Eye (tissue), 1 donor: Measurements from ENCODE around the gene TMEM169.
A peak's percentile ranks its signal among the peaks of the same experiment; 100 is the strongest.
"Not testable (repeated sequence)": the region's sequence is repeated elsewhere in the genome, so short reads cannot be mapped to it uniquely, and the experiment has no call there.

Experiments used
- DNase-seq: peaks from one replicate; pipeline ENCODE4 v3.0.0-alpha.2; 2015

Gene TMEM169

DNA sequence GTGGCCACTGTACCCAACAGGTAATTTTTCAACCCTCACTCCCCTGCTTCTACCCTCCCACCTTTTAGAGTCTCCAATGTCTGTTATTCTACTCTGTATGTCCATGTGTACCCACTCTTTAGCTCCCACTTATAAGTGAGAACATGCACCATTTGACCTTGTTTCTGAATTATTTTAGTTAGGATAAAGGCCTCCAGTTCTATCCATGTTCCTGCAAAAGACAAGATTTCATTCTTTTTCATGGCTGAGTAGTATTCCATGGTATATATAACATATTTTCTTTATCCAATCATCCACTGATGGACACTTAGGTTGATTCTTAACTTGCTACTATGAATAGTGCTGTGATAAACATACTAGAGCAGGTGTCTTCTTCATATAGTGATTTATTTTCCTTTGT is 9.2 kb upstream of the TMEM169 start:
- no peak for DNase-seq

DNA sequence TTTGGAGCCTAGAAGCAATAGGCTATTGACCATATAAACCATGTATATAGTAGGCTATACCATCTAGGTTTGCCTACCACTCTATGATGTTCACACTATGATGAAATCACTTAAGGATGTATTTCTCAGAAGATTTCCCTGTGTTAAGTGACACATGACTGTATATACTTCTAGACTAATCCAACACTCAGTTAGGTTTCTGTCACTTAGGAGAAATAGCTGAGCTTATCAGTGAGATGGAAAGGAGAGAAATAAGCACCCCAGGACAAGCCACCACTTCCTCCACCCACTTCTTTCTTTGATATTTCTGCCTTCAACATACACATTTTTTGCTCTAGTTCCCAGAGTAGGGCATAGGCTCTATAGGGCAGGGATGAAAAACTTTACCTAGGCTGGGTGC is 7.9 kb upstream of the TMEM169 start:
- DNase-seq: no peak

DNA sequence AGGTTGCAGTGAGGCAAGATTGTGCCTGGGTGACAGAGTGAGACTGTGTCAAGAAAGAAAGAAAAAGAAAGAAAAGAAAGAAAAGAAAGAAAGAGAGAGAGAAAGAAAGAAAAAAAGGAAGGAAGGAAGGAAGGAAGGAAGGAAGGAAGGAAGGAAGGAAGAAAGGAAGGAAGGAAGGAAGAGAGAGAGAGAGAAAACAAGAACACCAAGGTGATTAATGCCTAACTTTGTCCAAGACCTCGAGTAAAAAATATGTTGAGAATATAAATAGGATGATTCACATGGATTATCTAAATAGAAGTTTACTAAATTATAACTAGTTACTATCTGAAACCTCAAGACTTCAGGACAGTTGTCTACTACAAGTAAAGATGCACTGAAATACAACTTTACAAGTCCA is 7.3 kb upstream of the TMEM169 start:
- no peak for DNase-seq

DNA sequence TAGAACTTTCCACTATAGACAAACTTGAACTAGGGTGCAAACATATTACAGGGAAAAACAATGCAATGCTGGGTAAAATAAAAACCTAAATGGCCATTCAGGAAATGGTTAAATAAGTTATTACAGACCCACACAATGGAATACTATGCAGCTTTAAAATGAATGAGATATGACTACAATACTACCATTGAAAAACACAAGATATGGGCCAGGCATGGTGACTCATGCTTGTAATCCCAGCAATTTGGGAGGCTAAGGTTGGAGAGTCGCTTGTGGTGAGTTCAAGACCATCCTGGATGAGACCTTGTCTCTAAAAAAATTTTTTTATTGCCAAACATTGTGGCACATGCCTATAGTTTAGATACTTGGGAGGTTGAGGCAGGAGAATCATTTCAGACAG is 6.9 kb upstream of the TMEM169 start:
- no peak for DNase-seq

DNA sequence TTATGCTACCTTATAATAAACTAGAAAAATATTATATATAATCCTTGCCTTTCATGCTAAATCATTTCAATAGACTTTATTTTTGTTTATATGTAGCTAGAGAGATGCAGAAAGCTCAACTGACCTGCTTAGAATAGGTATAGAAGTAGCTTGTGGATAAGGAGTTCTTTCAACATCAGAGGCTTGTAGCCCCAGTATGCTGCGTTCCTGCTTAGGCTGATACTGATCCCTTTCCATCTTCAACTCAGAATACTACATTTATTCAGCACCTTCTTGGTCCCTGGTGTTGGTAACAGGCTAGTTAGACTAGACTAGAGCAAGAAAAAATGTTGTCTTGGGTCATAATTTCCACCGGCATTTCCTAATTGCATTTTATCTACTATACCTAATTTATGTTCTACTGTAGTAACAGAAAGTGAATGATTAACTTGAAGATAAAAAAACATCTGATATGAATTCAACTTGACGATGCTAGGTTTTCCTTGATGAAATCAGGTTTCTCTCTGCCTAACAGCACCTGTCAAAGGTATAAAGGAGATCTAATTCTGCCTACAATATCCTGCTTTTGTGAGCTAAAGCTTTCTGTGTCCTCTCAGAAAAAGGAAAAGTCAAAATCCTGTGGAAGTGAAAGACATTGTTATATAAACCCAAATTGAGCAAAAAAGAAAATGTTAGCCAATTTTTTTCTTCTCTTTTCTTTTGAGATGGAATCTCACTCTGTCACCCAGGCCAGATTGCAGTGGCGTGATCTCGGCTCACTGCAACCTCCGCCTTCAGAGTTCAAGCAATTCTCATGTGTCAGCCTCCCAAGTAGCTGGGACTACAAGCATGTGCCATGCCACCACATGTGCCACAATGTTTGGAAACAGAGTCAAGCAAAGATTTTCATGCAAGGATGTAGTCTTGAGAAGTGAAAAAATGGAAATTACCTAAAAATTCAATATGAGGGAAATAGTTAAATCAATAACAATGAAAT is 5.9 kb upstream of the TMEM169 start:
- no peak for DNase-seq

DNA sequence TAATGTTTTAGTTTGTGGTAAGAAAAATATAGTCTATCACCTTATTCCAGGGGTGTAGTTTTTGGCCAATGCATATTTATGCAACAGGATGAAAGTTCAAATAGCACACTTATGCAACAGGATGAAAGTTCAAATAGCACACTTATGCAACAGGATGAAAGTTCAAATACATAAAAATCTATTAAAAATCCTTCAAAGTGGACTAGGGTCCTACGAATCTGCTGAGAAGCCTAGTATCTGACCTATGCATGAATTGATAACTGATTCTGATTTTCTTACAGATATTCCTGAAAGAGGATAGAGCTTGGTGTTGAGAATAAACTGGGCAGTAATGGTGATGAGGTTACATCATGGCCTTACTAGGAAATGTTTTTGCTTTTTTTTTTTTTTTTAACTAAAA is 2.9 kb upstream of the TMEM169 start:
- peak; percentile 3 for DNase-seq

DNA sequence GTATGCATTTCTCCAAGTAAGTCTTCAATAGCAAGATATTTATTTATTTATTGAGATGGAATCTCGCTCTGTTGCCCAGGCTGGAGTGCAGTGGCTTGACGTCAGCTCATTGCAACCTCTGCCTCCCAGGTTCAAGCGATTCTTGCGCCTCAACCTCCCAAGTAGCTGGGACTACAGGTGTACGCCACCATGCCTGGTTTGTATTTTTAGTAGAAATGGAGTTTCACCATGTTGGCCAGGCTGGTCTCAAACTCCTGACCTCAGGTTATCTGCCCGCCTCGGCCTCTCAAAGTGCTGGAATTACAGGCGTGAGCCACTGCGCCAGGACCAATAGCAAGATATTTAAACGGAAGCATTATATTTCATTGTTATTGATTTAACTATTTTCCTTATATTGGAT is 1.7 kb upstream of the TMEM169 start:
- DNase-seq: not testable (repeated sequence)

DNA sequence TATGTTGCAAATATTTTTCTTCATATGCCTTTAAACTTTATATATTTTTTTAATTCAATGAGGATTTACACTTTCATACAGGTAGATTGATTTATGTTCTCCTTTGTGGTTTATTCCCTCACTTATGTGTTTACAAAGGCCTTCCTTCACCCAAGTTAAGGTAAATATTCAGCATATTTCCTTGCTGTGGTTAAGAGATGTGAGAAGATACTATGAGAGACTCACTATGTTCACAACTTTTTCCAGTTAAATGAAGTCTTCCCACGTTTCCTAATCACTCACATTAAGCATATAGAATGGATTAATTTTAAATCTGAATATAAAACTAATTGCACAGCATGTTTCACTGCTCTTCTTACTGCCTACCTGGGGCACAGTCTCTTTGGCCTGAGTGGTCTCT is 707 bp upstream of the TMEM169 start:
- DNase-seq: no peak

DNA sequence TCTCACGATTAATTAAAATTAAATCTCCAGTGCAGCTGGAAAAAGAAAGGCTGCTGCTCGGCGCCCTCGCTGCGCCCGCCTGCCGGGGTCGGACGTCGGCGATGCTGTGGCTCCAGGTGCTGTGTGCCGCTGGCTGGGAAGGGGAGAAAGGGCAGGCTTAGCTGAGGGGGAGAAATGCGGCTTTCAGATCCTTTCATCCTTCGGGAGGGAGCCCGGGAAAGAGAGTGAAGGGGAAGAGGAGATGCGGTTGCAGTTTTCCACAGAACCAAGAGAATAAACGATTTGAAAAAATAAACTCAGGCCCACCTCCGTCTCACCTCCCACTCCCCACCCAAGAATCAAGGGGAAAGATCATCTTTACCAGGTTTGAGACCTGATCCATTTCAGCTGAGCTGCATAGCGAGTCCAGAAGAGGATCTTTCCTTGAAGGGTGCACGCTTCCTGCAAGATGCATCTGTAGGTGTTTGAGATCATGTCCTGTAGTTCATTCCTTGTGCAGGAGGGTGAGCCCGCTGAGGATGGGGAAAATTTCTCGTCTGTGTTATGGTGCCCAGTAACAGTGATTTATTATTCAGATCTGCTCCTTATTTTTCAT is 495 bp downstream of the TMEM169 start:
- peak; percentile 68 for DNase-seq

DNA sequence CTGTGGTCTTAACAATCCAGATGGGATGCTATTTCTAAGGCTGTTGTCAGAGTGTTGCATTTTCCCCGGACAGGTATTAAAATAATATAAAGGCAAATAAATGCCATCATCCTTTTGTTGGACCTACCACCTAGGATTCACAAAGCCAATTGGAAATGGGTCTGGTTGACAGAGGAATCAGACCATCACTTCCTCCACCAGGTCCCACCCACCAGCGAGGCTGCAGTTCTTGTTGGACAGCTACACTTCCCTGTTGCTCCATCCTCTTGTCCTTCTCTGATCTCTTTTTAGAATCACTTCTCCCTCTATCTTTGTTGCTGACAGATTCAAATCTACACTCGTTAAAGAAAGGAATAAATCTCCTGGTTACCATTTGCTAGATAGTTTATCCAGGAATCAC is 1.1 kb downstream of the TMEM169 start:
- peak; percentile 77 for DNase-seq

DNA sequence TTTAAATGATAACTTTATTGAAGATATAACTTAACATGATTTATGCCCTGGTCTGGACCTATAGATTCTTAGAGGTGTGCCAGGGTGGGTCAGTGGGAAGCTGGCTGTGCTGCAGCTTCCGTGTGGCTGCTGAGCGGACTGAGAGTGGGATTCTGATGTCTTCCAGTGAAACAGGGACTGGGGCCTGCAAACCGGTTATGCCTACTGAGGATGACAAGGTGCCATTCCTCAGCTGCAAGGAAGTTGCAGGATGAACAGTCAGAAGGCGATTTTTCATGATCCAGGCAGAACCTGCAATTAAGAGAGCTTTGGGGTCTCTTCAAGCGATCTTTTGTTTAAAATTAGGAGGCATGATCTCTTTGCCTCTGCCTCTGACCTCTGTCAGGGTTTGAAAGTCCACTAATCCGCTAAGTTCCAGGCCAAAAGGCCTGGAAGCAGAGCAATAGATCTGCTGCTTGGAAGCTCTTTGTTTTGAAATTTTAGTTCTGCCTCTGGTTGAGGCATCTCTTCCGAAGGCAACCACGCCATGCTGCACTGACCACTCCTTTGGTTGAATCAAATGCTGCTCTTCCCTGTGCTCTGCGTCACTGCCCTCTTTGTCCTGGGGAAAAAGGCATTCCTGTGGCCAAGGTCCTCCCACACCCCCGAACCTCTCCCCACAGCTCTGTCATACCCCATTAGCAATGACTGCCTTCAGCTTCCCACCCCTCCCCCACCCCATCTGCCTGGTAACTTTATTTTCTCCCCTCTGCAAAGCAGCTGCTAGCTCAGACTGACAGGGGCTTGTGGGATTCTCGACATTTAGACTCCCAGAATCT is 2.0 kb downstream of the TMEM169 start:
- DNase-seq: peak; percentile 96

DNA sequence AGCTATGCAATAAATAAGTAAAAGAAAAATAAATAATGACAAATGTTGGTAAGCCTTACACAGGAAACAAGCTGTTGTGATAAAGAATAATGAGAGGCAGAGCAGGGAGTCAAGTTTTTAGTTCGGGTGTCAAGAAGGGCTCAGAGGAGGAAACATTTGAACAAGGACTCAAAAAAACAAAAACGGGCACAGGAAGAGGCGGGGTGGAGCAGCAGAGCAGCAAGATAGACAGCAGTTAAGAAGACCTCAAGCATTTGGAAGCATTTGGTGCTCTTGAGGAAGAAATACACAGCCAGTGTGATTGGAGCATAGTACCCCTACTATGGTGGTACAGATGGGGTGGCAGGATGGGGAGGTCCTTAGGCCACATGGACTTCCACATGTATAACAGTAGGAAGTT is 2.8 kb downstream of the TMEM169 start:
- DNase-seq: no peak

DNA sequence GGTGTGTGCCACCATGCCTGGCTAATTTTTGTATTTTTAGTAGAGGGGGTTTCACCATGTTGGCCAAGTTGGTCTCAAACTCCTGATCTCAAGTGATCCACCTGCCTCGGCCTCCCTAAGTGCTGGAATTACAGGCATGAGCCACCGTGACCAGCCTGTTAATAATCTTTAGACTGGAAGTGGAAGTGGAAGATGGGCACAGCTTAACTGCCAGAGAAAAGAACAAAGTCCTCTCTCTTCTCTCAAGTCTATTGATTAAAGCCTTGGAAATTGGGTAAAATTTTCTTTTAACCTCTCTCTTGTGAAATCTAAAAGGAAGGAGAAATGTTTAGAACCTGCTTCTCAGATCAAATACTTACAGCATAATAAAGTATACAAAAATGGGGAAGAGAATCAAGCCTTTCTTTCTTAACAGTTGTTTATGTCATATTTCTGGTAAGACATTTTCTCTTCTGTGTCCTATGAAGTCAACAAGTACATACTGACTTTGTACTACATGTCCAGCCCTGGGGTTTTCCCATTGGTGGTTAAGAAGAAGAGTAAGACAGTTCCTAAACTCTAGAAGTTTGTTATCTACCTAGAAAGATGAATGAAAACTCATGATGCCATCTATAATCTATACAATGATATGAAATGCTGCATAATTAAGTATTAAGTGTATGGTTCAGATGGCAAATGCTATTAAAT is 4.6 kb downstream of the TMEM169 start:
- DNase-seq: no peak

DNA sequence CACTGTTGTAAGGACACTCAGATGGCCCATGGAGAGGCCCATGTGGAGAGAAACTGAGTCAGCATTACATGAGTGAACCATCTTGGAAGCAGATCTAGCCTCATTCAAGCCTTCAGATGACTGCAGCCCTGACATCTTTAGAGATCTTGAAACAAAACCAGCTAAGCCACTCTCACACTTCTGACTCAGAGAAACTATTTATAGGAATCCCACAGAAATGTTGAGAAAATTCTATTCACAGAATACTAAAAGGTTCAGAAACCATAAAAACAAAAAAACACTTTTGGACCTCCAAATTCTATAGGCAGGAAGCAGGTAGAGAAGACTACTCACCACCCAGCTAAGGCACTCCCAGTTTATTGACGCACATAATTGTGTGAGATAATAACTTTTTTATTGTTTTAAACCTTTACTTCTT is 8.7 kb downstream of the TMEM169 start:
- no peak for DNase-seq

DNA sequence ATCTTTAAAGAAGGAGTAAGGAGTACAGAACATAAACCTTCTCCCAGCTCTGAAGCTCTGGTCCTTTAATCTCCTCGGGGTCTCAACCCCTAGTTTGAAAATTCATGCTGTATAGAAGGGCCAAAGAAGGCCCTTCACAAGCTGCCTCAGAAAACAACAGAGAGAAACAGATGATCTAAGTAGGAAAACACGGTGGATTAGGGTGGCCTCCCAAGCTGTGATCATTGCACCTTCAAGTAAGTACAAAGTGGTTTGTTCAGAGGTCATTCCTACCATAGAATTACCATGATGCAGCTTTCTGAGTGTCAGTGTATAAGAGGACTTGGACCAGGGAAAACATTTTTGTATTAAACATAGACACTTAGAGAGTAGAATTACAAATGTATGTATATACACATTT is 10.9 kb downstream of the TMEM169 start:
- DNase-seq: no peak

DNA sequence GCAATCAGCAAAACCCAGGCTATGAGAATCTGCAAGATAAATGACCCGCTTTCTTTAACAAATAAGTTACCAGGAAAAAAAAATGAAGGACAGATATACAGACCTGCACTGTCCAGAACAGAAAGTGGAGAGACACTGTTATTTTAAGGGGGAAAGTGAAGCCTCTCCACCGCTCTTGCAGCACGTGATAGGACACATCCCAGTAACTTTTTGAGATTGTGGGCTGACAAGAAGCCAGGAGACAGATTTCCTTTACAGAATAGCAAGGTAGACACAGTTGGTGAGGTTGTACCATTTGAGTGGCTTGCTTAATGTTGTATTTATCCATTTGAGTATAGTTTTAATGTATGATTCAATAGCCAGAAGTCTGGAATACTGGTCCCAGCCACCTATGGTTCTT is 13.0 kb downstream of the TMEM169 start:
- DNase-seq: no peak

DNA sequence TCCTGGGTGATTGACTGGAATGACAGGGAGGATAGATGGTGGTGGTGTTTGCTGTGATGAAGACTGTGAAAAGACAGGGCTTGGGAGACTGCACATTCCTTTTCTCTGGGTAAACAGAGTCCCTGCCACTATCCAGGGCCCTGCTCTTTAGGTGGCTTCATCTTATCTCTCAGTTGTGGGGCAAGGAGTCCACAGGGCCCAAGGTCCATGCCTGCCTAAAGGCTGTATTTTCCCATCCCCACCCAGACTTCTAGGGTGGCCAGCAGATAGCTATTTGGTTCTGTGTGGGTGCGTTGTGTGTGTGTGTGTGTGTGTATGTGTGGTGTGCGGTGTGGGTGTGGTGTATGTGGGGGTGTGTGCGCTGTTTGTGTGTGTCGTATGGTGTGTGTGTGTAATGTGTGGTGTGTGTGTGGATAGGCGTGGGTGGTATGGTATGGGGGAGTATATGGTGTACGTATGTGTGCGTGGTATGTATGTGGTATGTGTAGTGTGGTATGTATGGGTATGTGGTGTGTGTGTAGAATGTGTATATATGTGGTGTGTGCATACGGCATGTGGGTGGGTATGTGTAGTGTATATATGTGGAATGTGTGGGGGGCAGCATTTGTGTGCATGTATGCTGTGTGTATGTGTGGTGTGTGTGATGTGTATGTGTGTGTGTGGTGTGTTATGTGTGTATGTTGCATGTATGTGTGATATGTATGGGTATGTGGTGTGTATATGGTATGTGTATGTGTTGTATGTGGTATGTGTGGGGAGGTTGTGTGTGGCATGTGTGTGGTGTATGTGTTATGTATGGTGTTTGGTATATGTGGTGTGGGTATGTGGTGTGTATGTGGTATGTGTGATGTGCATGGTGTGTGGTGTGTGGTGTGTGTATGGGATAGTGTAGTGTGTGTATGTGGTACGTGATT is 17.0 kb downstream of the TMEM169 start:
- DNase-seq: no peak

DNA sequence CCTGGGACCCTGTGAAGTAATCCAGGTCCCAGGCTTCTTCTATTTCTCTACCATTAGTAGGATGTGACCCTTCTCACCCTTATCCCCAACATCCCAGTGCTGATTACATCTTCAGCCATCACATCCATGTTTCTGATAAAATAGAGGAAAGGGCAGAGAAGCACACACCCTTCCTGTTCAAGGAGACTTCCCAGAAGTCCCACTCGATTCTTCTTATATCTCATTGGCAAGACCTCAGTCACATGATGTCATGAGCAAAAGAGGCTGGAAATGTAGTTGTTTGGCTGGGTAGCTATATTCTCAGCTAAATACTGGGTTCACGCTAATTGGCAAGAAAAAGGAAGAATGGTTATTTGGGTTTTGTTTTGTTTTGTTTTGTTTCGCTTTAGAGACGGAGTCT is 19.4 kb downstream of the TMEM169 start:
- DNase-seq: no peak

DNA sequence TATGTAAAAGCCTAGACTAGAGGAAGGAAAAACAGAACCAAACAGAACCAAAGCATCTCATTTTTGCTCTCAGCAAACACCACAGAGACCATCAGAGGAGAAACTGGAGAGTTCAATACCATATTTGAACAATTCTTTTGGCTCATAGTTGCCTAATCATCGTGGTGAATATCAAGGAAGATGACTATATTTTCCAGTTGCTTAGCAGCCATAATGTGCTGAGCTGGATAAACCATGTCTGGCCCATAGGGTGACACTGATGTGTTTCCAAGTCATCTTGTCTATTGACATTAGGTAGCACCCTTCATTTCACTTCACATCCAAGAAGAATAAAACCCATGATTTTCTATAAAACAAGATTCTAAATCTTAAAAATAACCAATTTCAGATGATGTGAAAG is 21.5 kb downstream of the TMEM169 start:
- DNase-seq: no peak

DNA sequence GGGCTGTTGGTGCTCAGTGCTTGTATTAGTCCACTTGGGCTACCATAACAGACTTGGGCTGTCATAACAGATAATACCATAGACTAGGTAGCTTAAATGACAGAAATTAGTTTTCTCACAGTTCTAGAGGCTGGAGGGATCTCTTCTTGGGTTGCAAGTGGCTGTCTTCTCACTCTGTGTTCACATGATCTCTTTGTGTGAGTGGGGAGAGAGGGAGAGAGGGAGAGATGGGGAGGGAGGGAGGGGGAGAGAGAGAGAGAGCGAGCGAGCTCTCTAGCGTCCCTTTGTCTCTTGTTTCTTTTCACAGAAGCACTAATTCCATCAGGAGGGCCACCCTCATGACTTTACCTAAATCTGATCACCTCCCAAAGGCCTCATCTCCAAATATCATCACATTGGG is 23.0 kb downstream of the TMEM169 start:
- peak; percentile 10 for DNase-seq

DNA sequence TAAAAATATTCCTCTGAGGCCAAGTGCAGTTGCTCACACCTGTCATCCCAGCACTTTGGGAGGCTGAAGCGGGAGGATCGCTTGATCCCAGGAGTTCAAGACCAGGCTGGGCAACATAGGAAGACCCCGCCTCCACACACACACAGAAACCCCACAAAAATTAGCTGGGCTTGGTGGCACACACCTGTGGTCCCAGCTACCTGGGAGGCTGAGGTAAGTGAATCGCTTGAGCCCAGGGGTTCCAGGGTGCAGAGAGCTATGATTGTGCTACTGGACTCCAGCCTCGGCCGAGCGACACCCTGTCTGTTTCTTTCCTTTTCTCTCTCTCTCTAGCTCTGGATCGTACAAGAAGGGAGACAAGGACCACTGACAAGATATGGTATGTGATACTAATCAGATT is 25.6 kb downstream of the TMEM169 start:
- DNase-seq: no peak

DNA sequence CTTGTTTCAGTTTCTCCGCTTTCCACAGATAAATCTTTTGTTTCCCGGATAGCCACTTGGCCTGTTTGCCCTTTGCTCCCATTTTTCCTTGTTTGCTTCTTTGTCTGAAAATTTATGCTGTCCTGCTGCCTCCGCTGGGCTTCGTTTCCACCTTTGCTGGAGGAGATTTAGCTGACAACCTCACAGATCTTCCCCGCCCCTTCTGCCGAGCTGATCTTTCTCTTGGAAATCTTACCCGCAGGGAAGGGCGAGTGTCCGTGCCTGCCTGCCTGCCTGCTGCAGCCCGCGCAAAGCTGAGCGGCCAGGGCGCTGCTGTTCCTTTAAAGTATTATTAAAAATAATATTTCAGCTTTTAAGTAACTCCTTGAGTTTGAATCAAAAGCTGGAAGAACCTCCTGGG is 26.0 kb downstream of the TMEM169 start:
- peak; percentile 67 for DNase-seq
